ENCODE measurements around the gene LRMDA. TPM values are rescaled to one million over a fixed set of nuclear protein-coding genes. Genes with fewer than 3 reads are reported as not detected.
"Not testable (repeated sequence)": the region's sequence is repeated elsewhere in the genome, so short reads cannot be mapped to it uniquely, and the experiment has no call there.

LRMDA gene
- total RNA-seq, 4 donors from 2014 or later: 1.5 to 15.7 (median 4.6) TPM

- intact Hi-C loops (cut with DNase I; ENCODE audit: low total_unique reads): no loop called here
- Histone ChIP-seq H3K27me3 (no peaks in the 10 kb centered on the region), H3K9me3 (no peaks in the 10 kb centered on the region), H3K4me1 (peaks cover 4 to 7% of the 10 kb centered on the region in 2 donors), H3K4me3 (no peak overlapping the region), H3K36me3 (no peaks in the 10 kb centered on the region), H3K27ac (no peak overlapping the region)
- DNase-seq: no peak
- TF ChIP-seq CTCF (IDR thresholded peaks at IDR 0.05) (no peak), POLR2A (IDR thresholded peaks at IDR 0.05) (no peak)
Measured at GRCh38 chr10:75617485-75618155, 186.2 kb downstream of the LRMDA start.

- TF ChIP-seq POLR2A (IDR thresholded peaks at IDR 0.05) (no peak), CTCF (IDR thresholded peaks at IDR 0.05) (no peak)
- H3K27ac ChIP-seq: no peak overlapping the region
- H3K36me3 ChIP-seq: no peaks in the 10 kb centered on the region
- H3K4me3 ChIP-seq: no peak overlapping the region
- no peaks in the 10 kb centered on the region for H3K4me1 ChIP-seq
- no peaks in the 10 kb centered on the region for H3K9me3 ChIP-seq
- no peaks in the 10 kb centered on the region for H3K27me3 ChIP-seq
- intact Hi-C loops (cut with DNase I; ENCODE audit: low total_unique reads): no loop called here
- no peak for DNase-seq
Measured at GRCh38 chr10:75619635-75620034, 188.2 kb downstream of the LRMDA start.

- no peak overlapping the region for H3K4me3 ChIP-seq
- no peaks in the 10 kb centered on the region for H3K4me1 ChIP-seq
- no peaks in the 10 kb centered on the region for H3K36me3 ChIP-seq
- no peaks in the 10 kb centered on the region for H3K9me3 ChIP-seq
- DNase-seq: no peak
- H3K27ac ChIP-seq: no peak overlapping the region
- intact Hi-C loops (cut with DNase I; ENCODE audit: low total_unique reads): no loop called here
- TF ChIP-seq CTCF (IDR thresholded peaks at IDR 0.05) (no peak), POLR2A (IDR thresholded peaks at IDR 0.05) (no peak)
- H3K27me3 ChIP-seq: no peaks in the 10 kb centered on the region
Measured at GRCh38 chr10:75620356-75620755, 188.9 kb downstream of the LRMDA start.

- H3K27ac ChIP-seq; H3K4me3 ChIP-seq; intact Hi-C loops (cut with DNase I; ENCODE audit: low total_unique reads); H3K36me3 ChIP-seq; H3K4me1 ChIP-seq; DNase-seq; H3K9me3 ChIP-seq; H3K27me3 ChIP-seq: not testable (repeated sequence)
Measured at GRCh38 chr10:75621003-75621402, 189.6 kb downstream of the LRMDA start.

- intact Hi-C loops (cut with DNase I; ENCODE audit: low total_unique reads): no loop called here
- DNase-seq: no peak
- Histone ChIP-seq H3K27ac (no peak overlapping the region), H3K9me3 (no peaks in the 10 kb centered on the region), H3K4me1 (no peaks in the 10 kb centered on the region), H3K4me3 (no peak overlapping the region), H3K36me3 (no peaks in the 10 kb centered on the region), H3K27me3 (no peaks in the 10 kb centered on the region)
- no peak for TF ChIP-seq POLR2A (IDR thresholded peaks at IDR 0.05)
- TF ChIP-seq CTCF (IDR thresholded peaks at IDR 0.05): no peak
Measured at GRCh38 chr10:75622503-75622902, 191.1 kb downstream of the LRMDA start.
